Esophagus mucosa (tissue), 1 donor: ENCODE results near the gene CACNA1C. TPM values are rescaled to one million over a fixed set of nuclear protein-coding genes. Genes with fewer than 3 reads are reported as not detected.

Experiments used
- ATAC-seq: fragments of 200-7000 bp; cut with Tn5 transposase; one replicate; pipeline ENCODE4 v1.9.1; 2020
- total RNA-seq: library from RNA; stranded (reverse); gene quantifications from one replicate; pipeline ENCODE4 v1.2.4, GENCODE V29; 2023
- donor health status: DM: yes; HTN: yes; CAD: no.

CACNA1C gene
- total RNA-seq, 1 donor from 2014 or later = 1.1 TPM

DNA sequence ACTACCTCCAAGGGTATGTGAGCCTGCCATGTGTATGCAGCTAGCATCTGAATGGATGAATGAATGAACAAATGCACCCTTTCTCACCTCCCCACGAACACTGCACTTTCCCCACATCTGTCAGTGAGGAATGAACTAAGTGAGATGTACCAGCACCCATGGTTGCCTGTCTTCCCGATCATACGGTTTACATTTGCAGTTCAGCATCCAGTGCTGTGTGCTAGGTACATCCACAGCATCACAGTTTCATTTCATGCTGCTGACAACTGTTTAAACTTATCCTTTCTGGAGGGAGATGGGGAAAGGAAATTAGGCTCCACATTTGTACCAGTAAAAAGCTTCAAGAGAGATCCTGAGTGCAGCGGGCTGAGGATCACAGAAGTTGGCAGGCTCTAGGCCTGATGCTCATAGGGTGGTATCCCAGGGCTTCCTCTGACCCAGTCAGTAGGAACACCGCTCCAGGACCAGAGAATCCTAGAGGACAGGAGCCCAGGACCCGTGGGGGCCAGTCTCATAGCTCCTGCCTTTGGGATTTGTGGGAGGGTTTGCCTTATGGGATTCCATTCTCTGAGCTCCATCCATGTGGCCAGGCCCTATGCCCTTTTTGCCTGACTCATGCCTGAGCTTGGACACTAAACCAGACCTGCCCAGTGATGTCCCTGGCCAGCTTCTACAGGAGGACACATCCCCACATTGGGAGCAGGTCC is 294.5 kb downstream of the CACNA1C start:
- no peak for ATAC-seq

DNA sequence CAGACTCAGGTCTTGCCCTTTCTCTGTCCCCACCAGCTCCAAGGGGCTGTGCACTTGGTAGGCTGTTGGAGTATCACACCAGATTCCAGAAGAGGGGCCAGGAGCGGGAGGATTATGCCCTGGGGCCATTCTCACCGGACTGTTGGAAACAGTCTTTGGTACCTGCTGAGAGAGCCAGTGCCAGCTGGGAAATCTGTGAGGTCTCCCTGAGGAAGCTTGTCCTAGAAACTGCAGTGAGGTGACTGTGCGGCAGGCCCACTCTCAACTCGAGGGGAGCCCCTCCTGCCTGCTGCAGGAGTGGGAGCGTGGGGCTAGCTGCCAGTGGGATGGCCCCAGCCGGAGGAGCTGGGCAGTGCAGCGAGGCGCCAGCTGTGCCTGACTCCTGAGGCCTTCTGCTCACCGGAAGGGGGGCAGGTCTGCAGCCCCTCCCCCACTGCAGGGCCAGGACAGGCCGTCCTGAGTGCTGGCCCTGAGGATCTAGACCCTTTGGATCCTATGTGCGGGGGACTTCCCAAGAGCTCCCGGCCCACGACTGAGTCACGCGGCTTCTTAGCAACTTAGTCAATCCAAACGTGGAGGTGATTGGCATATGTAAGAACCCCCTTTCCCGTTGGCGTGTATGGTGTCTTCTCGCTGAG is 295.2 kb downstream of the CACNA1C start:
- ATAC-seq = no peak

DNA sequence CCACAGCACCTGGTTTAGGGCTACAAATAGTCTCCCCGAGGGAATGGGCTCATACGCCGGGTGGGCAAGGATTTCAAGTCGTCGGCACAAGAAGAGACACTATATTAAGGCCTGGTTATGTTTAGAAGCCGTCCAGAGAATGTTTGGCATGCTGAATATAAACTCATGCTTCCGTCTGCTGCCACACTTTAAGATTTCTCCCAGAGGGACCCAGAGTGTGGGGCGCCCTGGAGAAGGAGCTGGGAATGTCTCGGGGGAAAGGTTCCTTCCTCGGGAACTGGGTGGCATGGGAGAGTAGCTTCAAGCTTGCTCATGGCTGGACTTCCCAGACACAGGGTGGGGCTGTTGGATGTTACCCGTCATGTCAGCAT is 295.7 kb downstream of the CACNA1C start:
- ATAC-seq = no peak

DNA sequence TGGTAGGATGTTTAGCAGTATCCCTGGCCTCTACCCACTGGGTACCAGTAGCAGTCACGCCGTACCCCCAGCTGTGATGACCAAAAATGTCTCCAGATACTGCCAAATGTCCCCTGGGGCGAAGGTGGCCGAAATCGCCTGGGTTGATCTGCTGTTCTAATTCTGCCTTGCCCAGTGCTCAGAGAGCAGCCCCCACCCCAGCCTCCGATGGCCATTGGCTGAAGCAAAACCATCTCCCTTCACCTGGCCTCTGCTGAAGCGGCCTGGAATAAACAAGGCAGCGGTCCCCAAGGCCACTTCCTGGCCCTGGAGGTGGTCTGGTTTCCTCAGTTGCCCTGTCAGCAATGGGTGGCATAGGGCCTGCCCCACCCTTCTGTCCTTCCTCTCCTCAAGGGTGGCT is 298.4 kb downstream of the CACNA1C start:
- no peak for ATAC-seq

DNA sequence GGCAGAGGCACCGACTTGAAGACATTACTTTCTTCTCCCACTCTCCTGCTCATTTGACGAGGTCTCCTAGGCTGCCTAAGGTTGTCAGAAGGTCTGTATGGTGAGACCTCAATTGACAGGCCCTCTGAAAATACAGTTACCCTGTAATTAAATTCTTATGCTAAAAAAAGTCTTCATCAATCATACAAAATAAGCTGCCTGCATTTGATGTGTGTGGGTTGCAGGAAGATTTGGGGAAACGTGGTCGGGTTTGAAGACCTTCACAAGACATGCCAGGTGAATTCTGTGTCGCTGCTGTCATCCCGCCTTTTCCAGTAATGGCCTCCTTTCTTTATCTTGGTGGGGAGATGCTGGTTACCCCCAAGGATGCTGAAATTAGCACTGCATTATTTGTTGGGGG is 299.4 kb downstream of the CACNA1C start:
- ATAC-seq = no peak

DNA sequence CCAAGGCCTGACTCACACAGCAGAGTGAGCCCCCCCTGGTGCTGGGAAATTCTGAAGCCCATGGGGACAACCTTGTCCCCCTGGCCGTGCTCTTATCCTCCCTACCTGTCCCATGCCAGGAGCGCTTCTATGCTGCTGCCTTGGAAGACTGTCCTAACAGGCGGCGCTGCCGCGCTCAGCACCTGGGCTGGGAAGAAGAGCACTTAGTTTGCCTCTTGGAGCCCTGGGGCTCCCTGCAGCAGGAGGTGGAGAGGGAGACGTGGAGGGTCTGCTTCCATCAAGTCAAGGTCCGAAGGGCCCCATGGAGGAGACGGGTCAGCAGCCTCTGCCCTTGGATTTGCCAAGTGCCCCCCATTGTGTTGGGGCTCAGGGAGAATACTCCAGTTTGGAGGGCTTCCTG is 300.5 kb downstream of the CACNA1C start:
- no peak for ATAC-seq

DNA sequence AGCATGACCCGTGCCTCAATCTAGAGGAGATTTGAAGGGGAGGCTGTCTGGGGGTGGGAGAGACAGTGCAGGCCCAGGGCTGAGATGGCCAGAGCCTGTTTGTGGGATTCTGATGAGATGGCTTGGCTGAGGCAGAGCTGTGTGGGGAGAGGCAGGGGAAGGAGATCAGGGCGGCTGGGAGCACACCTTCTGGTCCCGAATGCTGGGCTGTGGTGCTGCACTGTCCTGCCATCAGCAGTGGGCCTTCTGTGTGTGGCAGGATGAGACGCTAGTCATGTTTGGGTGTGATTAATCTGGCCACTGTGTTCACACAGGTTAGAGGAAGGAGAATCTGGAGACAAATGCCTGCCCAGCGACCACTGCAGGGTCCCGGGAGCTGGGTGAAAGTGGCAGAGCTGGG is 300.9 kb downstream of the CACNA1C start:
- ATAC-seq = no peak

DNA sequence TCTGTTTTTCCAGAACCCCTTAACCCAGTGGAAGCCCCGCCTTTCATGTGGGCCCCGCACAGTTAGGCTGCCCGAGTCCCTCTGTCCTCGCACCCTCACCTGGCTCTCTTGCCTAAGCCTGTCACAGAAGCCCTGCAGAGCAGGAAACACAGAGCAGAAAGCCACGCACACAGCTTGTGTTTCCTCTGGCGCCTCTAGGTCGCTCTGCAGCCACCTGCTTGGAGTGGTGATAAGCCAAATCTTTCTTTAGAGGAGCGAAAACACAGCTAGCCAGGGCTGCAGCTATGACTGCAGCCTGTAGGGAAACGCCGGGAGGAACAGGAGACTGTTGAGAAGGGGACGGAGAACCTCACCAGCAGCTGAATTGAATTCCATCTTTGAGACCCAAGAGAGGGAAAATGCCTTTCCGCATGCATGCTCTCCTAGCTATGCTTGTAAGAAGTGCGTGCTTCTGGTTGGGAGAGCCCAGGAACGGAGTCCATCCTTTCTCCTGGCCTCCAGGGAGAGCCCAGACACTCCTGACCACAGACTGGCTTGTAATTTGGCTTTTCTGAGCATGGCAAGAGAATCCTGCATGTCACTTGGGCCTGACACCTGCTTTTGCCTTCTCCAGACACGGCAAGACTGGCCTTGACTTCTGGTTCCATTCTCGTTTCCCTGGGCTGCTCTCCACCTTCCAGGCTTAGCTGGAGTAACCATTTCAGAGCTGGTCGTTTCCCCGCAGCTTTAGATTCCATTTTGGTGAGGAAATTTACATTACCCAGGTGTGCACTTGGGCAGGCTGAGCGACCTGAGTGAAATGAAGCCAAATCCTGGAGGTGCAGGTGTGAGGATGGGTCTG is 301.6 kb downstream of the CACNA1C start:
- no peak for ATAC-seq

DNA sequence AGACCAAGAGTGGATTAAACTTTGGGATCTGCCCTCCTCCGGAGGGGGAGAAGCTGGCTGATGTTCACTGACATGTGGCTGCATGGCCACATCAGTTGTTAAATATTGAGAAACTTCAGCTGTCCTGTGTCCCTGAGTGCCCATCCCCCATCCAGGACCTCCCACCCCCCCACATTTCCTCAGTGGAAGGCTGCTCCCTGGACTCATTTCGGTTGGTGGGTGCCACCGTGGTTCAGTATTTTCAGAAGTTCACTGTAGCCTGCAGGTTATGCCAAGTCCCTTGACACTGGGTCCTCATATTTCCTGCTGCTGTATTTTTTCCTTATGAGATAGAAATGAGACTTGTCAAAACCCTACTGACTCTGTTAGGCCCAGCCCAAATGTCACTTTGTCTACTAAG is 302.4 kb downstream of the CACNA1C start:
- ATAC-seq = no peak

DNA sequence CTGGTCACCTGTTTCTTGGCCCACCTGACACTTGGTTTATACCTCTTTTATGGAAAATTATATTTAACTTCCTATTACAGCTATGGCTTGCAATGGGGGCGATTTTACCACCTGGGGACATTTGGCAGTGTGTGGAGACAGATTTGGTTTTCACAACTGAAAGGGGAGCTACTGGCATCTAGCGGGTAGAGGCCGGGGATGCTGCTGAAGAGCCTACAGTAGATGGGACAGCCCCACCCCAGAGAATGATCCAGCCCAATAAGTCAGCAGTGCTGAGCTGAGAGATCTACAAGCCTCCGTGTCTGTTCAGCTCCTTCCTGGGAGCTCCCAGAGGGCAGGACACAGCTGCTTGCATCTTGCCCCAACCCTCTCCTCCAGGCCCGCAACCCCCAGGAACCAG is 302.8 kb downstream of the CACNA1C start:
- ATAC-seq = no peak

DNA sequence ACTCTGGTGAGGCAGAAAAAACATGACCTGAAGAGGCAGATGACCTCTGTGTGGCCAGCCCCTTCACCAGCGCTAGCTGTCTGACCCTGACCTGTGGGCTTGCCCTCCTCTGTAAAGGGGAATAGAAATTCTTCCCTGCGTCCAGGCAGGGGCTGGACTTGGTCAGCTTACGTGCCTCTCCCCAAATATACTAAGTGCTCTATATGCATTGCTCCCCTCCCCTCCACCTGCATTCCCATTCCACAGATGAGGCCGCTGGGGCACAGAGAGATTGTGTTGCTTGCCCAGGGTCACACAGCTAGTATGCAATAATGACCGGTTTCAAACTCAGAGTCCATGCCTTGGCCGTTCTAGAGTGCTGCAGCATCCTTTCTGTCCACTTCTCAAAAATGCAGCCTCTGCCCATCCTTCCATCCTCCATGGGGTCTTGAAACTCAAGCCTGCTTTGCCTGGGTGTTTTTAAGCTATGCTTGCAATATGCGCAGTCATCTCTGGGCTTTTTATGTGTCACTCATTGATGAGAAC is 303.9 kb downstream of the CACNA1C start:
- no peak for ATAC-seq

DNA sequence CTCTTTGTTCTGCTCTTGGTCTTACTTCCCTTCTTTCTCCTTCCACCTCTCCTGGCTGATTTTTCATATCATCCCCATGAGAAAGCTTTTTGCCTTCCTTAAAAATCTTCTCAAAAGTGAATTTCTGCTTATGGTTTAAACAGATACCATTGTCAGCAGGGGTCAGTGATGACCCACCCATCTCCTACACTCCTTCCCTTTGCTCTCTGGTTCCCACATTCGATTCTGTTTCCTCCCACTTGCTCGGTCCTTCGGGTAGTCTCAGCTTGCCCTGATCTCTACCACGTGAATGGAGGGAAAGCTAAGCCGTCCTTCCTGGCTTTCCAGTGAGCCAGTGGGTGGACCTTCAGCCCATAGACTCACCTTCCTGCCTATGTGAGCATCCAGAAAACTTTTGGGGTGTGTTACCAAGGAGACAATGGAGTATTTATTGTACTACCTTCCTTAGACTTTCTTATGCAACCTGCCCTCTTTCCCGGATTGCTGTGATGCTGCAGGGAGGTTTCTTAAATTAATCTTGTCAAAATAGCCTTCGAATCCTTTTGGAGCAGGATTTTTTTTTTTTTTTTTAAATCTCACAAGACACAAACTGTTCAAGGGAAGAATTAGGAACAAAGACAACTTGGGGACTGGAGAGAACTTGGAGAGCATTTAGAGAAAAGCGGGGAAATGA is 306.3 kb downstream of the CACNA1C start:
- no peak for ATAC-seq

DNA sequence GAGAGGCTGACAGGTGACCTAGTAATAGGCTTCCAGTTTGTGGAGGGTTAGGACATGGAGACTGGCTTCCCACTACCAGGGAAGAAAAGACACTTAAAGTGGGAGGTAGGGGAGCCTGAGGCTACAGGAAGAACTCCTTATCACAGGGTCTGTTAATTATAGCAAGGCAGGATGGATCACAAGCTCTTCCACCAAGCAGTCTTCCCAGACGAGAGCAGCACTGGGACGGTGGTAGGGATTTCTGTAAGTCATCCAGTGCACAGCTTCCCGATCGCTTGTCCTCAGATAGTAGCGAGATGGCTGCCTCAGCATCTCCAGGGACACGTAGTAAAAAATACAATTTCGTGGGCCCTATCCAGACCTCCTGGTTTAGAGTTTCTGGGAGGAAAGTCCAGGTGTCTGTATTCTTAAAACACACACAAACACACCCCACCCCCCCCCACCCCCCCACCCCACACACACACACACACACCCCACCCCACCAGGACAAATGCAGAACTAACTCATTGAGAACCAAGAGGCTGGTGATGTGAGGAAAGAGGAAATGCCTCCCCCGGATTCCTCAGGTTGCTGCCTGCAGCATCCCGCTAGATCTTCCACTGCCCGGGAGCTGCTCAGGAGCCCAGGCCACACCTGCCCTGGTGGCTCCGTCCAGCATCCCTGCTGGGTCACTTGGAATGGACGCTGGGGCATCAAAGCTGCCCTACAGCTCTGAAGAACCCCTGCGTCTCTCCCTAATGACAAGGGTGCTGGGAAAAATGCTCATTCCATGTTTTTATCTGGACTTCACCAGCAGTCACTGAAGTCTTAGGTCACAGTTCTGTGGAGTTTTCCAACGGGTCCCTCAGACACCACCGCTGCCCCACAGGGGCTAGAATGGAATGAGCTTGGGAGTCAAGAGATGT is 307.2 kb downstream of the CACNA1C start:
- no peak for ATAC-seq

DNA sequence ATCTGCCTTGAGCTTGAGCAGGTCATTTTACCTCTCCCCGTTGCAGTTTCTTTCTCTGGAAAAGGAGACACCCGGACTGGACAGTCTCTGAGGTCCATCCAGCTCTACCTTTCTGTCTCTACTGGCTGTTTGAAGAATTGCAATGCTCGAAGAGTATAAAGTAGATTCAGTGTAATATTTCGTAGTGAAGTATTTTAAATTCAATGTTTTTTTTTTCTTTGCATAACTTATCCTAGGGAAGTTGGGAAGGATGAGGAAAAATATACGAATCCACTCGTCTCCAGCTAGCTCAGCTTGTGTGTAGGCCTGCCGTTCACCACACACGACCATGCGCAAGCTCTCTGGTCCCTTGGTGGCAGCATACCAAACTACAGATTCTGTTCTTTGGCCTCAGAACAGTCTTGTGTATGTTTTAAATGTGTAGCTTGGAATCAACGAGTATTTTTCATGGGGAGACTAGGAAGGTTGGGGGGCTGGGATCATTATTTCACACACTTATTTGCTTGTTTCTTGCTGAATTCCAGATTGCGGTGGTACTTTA is 307.9 kb downstream of the CACNA1C start:
- ATAC-seq = no peak

DNA sequence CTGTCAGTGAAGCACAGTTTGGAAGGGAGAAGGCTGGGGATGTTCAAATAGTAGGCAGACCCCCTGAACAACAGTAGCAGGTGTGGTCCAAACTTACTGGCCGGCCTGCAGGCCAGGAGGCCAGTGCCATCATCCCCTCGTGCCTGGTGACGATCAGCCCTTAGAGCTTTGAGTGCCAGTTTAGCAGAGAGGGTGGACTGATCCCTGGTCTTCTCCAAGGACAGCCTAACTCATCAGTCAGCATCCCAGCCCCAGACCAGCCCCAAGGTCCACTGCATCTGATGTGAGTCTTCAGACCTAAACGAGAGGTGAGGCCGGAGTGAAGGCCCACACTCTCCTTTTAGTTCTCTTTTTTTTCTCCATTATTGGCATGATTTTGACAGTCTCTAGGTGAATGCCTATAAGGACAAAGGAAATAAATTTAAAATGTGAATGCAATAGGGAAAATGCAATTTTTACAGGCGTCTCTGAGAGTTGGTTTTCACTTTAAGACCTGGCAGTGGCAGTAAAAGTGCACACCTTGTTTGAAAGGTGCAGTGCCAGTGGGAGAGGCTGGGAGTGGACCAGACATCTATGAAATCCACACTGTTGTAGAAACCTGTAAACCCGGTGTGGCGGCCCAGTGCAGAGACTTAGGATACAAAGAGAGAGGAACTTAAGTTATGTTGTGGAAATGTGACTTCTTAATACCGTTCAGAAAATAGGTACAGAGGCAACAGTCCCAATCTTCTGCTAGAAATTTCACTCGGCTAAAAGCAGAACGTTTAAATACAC is 311.2 kb downstream of the CACNA1C start:
- ATAC-seq = no peak

DNA sequence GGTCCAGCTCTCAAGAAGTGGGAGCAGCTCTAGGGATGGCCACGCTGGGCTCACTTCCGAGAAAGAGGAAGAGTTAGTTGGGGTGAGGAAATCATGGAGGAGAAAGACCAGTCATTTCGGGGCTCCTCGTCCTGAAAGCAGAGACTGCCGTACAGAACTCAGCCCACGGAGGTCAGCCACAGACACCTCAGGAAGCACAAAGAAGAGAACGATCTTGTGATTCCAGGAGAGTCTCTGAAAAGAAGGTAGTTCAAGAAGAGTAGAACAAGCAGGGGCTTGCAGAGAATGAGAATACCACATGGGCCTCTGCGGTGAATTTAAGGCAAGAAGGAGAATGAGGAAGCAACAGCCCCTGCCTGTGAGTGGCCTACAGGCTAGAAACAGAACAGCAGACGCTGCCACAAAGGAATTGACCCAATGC is 311.9 kb downstream of the CACNA1C start:
- ATAC-seq = no peak

DNA sequence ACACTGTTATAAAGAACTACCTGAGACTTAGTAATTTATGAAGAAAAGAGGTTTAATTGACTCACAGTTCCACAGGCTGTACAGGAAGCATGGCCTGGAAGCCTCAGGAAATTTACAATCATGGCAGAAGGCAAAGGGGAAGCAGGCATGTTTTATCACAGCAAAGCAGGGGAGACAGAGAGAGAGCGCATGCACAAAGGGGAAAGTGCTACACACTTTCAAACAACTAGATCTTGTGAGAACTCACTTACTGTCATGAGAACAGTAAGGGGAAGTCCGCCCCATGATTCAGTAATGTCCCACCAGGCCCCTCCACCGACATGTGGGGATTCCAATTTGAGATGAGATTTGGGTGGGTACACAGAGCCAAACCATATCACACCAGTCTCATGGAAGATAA is 313.9 kb downstream of the CACNA1C start:
- ATAC-seq = no peak

DNA sequence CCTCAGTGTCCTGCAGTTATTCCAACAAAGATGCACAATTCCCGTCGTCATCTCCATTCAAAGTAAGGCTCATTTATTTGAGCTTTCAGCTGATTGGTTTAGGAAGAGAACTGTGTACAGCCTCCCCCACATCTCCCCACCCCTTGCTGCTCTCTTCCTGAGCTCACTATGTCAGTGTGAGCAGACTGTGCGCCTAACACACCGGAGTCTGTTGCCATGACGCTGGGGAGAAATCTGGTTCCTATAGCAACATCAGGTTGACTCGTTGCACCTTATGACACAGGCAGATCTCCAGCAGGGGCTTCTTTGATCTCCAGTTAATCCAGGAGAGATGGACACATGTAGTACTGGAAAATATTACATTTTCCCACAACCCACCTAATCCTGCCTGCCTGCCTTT is 319.4 kb downstream of the CACNA1C start:
- no peak for ATAC-seq

DNA sequence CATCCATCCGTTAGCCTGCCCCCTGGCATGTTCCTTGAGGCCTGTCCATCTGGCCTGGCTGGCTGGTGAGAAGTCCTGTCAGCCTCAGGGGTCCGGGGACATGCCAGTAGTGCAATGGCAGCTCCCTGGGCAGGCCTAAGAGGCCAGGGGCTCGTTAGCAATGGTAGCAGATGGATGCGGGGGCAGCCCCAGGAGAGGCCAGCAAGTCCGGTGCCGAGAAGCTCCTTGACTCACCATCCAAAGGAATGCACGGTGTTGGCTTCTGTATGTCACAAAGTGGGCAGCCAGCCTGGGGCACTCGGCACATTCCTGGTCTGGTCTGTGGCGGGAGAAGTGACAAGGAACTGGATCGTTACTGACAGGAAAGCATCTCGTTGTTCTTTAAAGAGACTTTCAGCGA is 319.9 kb downstream of the CACNA1C start:
- ATAC-seq = no peak

DNA sequence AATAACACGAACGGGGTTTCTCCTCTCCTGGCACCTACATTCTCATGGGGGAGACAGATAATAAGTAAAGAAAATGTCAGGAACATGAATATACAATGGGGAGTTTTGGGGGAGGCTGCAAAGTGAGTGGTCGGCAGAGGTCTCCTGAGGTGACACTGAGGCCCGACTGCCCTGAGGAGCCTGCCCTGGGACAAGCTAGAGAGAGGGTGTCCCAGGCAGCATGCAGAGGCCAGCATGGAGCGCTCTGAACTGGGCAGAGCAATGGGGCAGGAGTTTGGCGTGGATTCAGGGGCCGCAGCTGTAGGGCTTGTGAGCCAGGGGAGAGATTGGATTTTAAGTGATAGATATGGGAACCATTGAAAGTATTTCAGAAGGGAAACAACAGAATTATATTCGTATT is 320.5 kb downstream of the CACNA1C start:
- ATAC-seq = no peak
